NCI-H187 treated with DMSO at 0.1 percent for 48 hours (cell line): ENCODE results near the gene SSUH2.

Experiments used
- DNase-seq: peaks from one replicate; lab custom pipeline; 2025; lab: John Stamatoyannopoulos, UW

Gene SSUH2

DNA sequence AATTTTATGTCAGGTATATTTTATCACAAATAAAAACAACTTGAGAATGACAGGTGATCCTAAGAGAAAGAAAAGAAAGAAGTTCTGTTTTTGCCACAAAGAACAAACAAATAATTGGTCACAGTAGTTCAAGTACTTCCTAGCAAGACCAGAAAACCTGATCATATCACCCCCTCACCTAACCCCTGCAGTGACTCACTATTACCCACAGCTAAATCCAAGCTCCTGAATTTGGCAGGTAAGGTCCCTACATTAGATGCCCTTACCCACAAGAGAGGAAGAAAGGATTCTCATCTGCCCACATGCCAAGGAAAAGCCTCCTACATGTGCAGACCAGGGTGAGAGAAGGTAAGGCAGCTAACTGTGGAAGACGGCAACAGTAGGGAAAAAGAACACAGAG, 4.4 kb downstream of the SSUH2 start:
- DNase-seq, result no peak

DNA sequence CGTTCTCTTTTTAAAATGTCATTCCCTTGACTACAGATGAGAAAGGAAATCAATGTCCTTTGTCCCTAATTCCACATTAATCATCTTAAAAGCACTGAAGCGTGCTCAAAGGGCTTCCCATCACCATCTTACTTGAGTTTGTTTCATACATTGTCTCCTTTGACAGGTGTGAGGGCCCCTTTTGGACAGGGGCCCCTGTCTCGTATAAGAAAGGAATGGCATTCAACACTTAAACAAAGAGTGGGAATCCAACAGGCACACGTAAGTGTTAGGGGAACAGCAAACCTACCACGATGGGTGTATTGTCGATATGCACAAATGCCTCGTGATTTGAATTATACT, 5.0 kb downstream of the SSUH2 start:
- DNase-seq, result no peak

DNA sequence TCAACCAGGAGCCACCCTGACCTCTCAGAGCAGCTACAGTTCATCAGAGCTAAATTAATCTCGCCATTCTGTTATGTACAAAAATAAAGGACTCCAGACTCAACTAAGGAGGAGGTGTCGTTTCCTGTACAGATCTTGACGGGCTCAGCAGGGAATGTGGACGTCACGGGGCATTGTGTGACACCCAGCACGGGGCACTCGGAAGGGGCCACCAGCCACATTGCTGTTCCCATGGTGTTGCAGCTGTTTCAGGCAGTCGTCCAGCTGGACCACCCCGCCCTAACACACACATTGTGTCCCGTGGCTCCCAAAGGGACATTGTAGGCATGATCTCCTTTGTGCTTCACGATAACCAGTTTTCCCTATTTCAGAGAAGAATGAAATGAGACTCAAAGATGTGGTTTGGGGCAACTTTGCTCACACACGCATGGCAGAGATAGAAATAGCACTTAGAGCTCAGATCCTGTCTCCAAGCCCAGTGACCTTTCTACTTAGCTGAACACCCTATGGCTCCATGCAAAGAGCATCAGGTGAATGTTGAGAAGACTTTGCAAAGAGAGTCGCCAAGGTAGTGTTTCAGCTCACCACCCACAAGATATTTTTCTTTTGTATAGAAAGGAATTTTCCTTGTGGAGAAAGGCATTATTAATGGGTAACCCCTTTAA, 5.5 kb downstream of the SSUH2 start:
- no peak for DNase-seq

DNA sequence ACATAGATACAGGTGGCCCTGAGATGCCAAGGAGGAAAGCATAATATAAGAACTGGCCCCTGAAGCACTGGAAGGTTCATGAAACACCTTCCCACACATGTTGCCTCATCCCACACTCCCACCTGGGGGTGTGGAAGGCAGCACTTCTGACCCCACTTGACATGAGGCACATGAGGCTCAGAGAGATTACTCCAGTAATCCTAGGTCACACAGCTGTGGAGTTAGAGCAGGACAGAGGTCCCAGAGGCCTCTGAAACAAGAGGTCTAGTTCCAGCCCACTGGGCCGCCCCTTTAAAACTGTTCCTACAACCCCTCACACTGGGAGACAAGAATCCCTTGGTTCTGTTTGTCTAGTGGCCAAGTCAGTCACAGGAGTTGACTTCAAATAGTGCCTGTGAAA, 7.2 kb downstream of the SSUH2 start:
- DNase-seq, result no peak

DNA sequence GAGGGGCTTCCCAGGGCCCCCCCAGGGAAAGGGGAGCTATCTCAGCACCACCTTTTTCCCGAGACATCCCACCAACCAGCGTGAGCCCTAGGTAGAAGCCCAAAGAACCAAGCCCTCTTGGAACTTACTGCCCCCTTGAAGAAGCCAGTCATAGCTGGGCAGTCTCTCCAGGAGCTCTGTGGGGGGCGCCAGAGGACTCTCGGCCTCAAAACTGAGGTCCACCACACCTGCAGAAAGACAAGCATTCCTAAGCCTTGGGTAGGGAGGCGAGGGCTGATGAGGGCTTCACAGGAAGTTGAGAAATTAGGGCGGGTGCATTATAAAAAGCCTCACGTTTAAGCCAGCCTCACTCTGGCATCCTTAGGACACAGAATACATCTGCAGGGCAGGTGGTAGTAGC, 9.0 kb downstream of the SSUH2 start:
- DNase-seq, result no peak

DNA sequence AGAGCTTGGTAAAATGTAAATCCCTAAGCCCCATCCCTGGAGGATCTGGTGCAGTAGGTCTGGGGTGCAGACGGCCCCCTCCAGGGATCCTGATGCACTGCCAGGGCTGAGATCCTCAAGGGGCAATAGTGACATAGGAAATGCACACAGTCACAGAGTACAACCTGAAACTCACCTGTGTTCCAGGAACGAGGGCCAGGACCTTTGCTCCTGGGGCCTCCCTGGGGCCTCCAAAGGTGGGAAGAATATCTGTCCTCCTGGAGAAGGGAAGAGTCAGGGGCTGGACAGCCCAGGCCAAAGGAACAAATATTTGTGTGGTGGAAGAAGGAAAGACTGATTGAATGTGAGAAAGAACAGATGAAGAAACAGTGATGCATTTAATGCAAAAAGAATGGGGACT, 9.5 kb downstream of the SSUH2 start:
- DNase-seq, result no peak

DNA sequence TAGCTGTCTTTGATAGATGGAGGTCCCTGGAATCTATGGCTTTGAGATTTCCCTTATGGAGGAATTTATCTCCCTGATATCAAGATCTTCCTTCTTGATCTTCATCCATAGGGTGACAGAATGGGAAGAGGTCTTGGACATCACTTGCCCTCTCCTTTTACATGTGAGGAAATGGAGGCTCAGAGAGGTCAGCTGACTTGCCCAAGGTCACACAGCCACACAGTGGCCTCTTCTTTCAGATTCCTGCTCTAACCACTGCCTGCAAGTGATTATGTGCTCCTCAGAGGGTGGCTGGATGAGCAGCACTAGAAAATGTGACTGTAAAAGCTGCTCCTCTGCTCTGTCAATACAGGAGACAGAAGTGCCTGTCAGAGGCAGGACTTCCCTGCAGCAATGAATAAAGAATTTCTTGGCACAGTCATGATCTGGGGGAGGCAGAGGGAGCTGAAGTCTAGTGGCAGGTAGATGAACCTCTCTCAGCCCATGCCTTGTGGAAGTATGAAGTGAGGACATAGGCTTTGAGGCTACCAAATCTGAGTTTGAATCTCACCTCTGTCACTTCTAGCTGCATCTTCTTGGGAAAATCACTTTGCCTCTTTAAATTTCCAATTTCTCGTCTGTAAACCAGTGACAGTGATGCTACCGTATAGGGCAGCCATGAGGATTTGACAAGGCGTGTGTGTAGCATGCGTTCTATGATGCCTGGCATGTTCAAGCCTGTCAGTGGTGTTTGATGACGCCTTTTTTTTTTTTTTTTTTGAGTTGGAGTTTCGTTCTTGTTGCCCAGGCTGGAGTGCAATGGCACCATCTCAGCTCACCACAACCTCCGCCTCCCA, 12.0 kb downstream of the SSUH2 start:
- DNase-seq, result no peak

DNA sequence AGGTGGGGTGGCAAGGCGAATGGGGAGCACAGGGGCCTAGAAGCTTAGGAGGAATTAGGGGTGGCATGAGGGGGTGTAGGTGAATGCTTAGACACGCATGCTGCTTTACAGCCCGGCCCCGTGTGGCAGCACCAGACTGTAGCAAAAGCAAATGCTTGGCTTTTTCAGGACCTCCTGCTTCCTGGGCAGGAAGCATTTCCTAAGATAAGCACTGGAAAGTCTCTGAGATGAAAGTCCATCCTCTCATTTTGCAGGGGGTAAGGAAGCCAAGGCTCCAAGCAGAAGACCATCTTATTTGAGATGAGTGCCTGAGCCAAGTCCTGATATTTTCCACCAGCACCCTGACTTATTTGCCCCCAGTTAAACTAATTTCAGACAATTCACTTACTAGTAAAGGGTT, 12.9 kb downstream of the SSUH2 start:
- DNase-seq, result no peak

DNA sequence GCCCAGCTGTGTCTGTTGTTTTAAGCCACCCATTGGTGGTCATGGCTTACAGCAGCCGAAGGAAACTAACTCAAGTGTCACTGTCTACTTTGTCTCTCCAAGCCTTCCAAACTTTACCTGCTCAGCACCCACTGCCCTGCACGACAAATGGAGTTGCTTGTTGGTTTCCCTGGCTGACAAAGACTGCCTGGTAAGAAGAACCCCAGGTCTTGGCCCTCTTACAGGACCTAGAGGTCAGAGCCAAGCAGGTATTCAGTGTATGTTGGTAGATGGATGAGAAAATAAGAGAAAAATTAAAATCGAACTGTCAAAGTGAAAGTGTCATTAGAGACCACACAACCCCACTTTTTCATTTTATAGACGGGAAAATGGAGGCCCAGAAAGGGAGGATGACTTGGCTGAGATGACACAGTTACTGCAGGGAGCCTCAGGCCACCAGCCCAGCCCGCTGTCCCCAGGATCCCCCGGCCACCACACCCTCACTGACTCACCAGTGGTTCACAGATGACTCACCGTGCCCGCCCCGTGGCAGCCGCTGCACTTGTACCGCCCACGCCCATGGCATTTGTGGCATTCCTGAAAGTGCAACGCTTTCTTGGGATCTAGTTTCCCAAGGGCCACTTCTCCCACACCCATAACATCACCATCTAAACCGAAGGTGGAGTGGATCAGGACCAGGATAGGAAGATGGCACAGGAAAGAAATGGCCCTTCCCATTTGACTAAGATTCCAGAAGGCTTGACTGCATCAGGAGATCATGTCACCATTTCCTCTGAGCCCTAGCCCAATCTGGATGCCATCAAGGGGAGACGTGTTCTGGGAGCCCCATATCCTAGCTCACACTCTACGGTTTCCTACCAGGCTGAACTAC, 15.2 kb downstream of the SSUH2 start:
- DNase-seq, result no peak

DNA sequence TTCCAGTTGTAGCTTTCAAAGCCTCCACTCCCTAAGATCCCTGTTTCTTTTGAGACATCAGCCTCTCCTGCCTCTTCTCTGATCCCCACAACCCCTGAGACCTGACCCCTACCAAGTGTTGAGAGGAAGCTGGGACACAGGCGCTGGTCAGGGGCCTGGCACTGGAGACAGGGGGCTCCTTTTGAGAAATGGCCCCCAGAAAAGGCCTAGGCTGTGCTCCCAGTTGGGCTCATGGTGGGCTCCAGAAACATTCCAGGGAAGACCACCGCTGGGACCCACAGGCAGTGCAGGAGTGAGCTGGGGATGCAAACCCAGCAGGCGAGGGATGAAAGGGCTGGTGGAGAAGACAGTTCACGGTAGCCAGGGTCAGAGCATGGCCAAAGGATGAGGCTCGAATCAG, 16.6 kb downstream of the SSUH2 start:
- DNase-seq, result no peak

DNA sequence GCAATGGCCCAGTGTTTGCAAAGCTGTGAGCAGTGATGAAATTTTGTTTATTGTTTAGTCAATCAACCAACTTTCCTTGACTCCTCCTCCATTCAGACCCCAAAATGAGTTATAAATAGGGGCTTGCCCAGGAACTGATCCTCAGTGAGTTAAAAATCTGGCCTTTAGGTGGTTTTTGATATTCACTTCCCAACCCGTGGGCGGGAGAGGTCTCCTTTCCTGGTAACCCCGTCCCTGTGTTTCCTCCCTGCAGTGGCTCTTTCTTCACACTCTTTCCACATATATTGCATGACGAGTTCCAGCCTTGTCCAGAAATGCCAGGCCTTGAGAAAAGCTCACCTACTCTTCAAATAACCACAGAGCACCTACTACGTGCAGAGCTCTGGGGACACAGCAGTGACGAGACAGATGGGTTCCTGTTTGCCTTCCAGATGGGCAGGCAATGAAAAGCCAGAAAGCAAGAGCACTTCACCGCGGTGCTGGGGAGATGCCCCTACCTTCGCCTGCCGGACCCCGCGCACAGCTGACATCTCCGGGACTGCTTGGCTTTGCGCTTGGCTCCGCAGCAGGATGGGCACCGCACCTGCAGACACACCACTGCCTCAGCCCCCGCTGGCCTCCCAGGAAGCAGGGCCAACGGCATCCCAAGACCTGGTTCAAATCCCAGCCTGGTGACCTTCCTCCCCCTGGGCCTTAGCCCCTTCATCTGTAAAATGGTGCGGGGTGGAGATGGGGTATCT, 17.2 kb downstream of the SSUH2 start:
- DNase-seq, result no peak

DNA sequence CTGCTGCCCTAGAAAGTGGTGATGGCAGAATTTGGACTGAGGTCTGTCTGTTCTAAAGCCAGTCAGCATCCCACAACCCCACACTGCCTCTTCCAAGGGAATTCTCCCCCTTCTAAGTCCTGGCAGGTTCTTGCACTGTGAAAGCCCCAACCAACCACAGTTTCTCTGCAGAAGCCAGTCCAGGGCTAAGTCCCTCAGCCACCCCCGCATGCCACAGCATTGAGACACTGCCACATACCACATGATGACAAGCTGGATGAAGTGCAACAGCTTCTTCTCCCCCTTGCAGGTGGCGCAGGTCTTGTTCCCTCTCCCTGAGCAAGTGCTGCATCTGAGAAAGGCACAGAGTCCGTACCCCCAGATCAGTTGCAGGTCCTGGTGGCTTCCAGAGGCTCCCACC, 18.6 kb downstream of the SSUH2 start:
- DNase-seq, result no peak

DNA sequence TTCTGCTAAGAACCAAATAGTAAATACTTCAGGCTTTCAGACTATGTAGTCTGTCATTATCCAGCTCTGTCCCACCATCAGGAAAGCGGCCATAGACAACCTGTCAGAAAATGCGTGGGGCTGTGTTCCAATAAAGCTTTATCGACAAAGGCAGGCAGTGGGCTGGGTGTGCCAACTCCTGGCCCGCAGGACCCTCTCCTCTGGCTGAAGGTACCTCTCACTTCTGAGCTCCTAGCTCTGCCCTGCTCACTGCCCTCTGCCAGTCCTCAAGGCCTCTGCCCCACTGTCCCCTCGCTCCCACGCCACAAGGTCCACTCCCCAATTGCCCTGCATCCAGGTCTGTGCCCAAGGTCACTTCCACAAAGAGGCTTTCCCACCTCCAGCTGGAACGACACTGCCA, 20.0 kb downstream of the SSUH2 start:
- no peak for DNase-seq

DNA sequence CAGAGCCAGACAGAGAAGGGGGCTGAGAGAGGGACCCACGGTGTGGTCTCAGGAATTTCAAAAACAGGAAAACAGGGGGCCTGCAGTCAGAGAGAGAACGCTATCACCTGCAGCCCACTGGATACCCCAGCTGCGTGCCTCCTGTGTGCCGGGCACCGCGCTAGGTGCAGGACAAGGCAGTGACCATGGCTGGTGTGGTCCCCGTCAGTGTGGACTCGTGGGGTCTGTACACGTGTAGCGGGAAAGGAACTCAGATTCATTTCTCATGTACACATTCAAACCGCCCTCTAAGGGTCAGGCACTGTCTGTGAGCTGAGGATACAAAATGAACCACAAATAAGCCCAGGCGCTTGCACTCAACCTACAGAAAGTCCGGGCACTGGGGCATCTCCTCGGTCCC, 20.9 kb downstream of the SSUH2 start:
- DNase-seq, result no peak

DNA sequence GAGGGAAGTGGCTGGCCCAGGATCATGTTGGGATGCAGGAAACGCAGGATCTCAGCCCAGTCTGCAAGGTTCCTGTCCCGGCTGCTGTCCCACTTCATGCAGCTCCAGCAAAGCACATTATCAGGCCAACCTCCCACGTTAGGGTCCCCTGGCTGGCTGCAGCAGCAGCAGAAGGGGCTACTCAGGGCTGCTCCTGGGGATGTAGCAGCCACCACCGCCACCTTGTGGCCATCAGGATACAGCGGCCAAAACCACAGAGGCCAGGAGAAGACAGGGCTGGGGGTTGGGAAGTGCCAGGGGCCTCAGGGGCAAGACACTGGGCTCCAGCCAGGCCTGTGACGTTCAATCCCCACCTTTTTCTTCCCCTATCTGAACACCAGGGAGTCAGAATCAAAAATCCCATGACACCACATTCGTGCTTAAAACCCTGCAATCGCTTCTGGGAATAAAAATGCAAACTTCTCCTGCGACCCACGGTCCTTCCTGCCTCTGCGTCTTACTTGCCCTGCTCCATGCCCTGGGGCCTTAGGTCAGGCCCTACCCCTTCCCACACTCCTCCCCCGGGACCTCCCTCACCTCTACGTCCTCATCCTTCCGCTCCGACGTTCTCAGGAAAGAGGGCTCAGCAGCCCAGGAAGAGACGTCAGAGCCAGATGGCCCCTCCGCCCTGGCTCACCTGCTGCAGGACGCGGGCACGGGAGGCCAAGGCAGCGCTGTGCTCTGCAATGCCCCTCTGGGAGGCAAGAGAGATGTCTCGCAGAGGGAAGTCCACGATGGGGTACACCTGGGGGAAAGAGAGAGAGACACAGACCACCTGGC, 21.5 kb downstream of the SSUH2 start:
- no peak for DNase-seq

DNA sequence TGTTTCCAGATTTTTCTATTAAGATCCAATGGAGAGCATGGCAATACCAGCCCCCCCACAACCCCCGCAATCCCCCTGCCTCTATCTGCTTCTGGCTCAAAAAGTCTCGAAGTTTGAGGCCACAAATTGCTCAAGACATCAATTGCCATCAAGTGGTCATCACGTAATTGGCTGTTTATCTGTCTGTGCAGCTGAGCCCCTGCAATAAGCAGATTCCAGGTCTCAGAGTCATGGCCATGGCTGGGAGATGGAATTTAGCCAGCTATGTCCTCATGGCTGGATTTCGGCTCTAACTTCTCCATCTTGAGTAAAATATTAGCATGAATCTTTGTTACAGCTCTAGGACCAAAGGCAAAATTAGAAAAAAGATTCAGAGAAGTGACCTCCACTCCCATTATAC, 22.7 kb downstream of the SSUH2 start:
- DNase-seq, result no peak

DNA sequence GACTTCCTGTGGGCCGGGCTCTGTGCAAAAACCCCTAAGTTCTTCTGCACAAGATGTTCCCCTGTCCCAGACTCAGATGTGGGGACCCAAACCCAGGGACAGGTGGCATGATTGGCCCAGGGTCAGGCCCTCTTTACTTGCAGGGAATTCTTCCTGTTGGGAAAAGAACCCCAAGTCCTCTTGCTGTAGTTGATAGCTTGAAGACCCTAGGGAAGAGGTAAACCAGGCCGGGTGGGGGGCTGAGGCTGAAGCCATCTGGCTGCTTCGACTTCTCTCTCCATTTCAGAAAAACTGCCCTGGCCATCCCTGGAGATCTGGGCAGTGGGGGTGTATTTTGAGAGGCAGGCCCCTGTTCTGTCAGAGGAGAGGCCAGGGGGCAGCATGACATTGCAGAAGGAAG, 23.5 kb downstream of the SSUH2 start:
- no peak for DNase-seq

DNA sequence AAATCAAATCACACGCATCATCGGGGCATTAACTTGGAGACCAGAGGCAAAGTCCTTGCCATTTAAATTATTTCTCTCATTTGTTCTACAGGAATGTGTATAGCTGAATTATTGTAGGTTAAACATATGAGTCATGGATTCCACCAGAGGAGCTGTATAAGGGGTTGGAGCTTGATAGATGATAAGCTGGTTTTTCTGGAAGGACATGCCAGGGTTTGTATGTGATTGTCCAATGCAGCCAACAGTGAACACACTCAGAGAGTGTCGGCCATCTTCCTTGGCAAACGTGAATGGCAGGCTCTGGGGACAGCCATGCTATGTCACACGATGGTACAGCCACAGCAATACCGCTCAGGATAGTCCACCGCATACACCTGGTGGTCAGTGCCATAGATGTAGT, 25.1 kb downstream of the SSUH2 start:
- no peak for DNase-seq

DNA sequence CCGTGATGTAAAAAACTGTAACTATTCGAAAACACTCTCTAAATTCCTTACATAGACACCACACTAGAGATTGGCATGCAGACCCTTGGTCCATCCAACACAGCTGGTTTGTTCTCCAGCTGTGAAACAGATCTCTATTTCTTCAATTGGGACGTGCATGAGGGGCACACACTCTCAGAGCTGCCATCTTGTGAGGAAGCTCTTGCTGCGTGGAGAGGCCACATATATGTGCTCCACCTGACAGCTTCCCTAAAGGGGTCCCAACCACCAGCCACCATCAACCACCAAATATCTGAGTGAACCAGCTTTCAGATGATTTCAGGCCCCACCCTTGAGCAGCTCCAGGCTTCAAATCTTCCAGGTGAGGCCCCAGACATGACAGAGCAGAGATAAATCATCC, 25.6 kb downstream of the SSUH2 start:
- DNase-seq, result no peak

DNA sequence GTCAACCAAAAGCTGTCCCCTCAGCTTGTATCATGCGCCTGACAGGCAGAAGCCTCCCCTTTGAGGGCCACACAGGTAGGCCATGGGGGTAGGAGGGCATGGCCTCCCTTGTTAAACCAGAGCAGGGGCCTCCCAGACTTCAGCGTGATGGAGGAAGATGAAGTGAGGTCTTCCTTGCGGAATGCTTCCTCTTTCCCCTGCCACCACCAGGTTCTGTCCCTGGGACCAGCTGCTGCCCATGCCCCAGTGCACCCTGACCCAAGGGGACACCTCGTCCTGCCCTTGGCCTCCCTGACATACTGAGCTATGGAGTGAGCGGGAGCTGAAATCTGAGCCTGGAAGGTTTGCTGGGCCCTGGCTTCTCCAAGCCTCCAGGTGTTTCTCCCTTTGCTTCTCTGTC, 26.7 kb downstream of the SSUH2 start:
- DNase-seq, result no peak

DNA sequence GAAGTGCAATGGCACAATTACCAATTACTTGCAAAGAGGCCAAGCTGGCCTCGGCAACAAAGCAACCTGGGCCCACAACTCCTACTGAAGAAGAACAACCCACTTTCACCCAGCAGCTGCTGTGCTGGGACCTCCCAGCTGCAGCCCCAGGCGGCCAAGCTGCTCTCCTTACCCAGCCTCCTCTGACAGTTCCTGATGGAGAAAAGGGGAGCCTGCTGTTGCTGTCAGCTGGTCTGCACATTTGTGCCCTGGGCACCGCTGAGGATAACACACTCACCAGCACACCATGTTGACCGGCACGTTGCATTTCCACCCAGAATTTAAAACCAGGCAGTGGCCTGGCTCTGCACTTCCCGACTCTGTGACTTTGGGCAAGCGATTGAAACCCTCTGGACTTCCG, 33.6 kb downstream of the SSUH2 start:
- no peak for DNase-seq
